ENCODE measurements around the gene TPRX1. TPM values are rescaled to one million over a fixed set of nuclear protein-coding genes. Genes with fewer than 3 reads are reported as not detected.
"Not testable (repeated sequence)": the region's sequence is repeated elsewhere in the genome, so short reads cannot be mapped to it uniquely, and the experiment has no call there.

TPRX1 gene
- total RNA-seq, 1 donor from 2014 or later: not detected

- peaks cover 10% of the 10 kb centered on the region for H3K27me3 Mint-ChIP-seq (ENCODE audit: unreplicated experiment)
- peak within 1 kb of the TSS; percentile 97 for H3K4me3 Mint-ChIP-seq (ENCODE audit: unreplicated experiment)
- no peaks in the 10 kb centered on the region for H3K9me3 Mint-ChIP-seq (ENCODE audit: unreplicated experiment)
- peak; percentile 82 for DNase-seq (ENCODE audit: low spot score)
- TF ChIP-seq CTCF (IDR thresholded peaks at IDR 0.05; ENCODE audit: unreplicated experiment): no peak
- peak within 1 kb of the TSS; percentile 100 for H3K27ac Mint-ChIP-seq (ENCODE audit: unreplicated experiment)
- H3K36me3 Mint-ChIP-seq (ENCODE audit: low read depth, unreplicated experiment): peaks cover 31% of the 10 kb centered on the region
- peaks cover 39% of the 10 kb centered on the region for H3K4me1 Mint-ChIP-seq (ENCODE audit: unreplicated experiment)
Observed at GRCh38 chr19:47778049-47778953, 26.1 kb downstream of the TPRX1 start, which contains the start of gene SELENOW. Gene SELENOW, plus strand, starts transcription at chr19:47778703. Its CDS starts 83 bp downstream, at chr19:47778786.

- peaks cover 38% of the 10 kb centered on the region for H3K4me1 Mint-ChIP-seq (ENCODE audit: unreplicated experiment)
- not testable (repeated sequence) for H3K9me3 Mint-ChIP-seq (ENCODE audit: unreplicated experiment); DNase-seq (ENCODE audit: low spot score)
- peak overlapping the region; percentile 100 for H3K27ac Mint-ChIP-seq (ENCODE audit: unreplicated experiment)
- H3K27me3 Mint-ChIP-seq (ENCODE audit: unreplicated experiment): peaks cover 10% of the 10 kb centered on the region
- H3K36me3 Mint-ChIP-seq (ENCODE audit: low read depth, unreplicated experiment): peaks cover 27% of the 10 kb centered on the region
- peak overlapping the region; percentile 97 for H3K4me3 Mint-ChIP-seq (ENCODE audit: unreplicated experiment)
Observed at GRCh38 chr19:47777245-47778048, 26.9 kb downstream of the TPRX1 start.

- H3K9me3 Mint-ChIP-seq (ENCODE audit: unreplicated experiment): no peaks in the 10 kb centered on the region
- peak; percentile 61 for DNase-seq (ENCODE audit: low spot score)
- no peak for TF ChIP-seq CTCF (IDR thresholded peaks at IDR 0.05; ENCODE audit: unreplicated experiment)
- peaks cover 19% of the 10 kb centered on the region for H3K36me3 Mint-ChIP-seq (ENCODE audit: low read depth, unreplicated experiment)
- H3K4me3 Mint-ChIP-seq (ENCODE audit: unreplicated experiment): peak overlapping the region; percentile 72
- H3K4me1 Mint-ChIP-seq (ENCODE audit: unreplicated experiment): peaks cover 32% of the 10 kb centered on the region
- H3K27ac Mint-ChIP-seq (ENCODE audit: unreplicated experiment): peak overlapping the region; percentile 100
- H3K27me3 Mint-ChIP-seq (ENCODE audit: unreplicated experiment): peaks cover 9% of the 10 kb centered on the region
Observed at GRCh38 chr19:47776568-47776967, 27.8 kb downstream of the TPRX1 start.

GRCh38 chr19:47771291-47771690, 33.1 kb downstream of the TPRX1 start:
- H3K27me3 Mint-ChIP-seq (ENCODE audit: unreplicated experiment); H3K36me3 Mint-ChIP-seq (ENCODE audit: low read depth, unreplicated experiment); H3K9me3 Mint-ChIP-seq (ENCODE audit: unreplicated experiment); DNase-seq (ENCODE audit: low spot score): not testable (repeated sequence)
- H3K27ac Mint-ChIP-seq (ENCODE audit: unreplicated experiment): peak overlapping the region; percentile 64
- peak overlapping the region; percentile 67 for H3K4me3 Mint-ChIP-seq (ENCODE audit: unreplicated experiment)
- peaks cover 25% of the 10 kb centered on the region for H3K4me1 Mint-ChIP-seq (ENCODE audit: unreplicated experiment)

GRCh38 chr19:47769534-47769933, 34.8 kb downstream of the TPRX1 start:
- Mint-ChIP-seq H3K9me3 (ENCODE audit: unreplicated experiment) (no peaks in the 10 kb centered on the region), H3K4me3 (ENCODE audit: unreplicated experiment) (peak overlapping the region; percentile 17), H3K27ac (ENCODE audit: unreplicated experiment) (no peak overlapping the region), H3K27me3 (ENCODE audit: unreplicated experiment) (peaks cover 5% of the 10 kb centered on the region), H3K4me1 (ENCODE audit: unreplicated experiment) (peaks cover 25% of the 10 kb centered on the region), H3K36me3 (ENCODE audit: low read depth, unreplicated experiment) (peaks cover 4% of the 10 kb centered on the region)
- no peak for TF ChIP-seq CTCF (IDR thresholded peaks at IDR 0.05; ENCODE audit: unreplicated experiment)
- DNase-seq (ENCODE audit: low spot score): no peak
